NB4 (cell line): ENCODE measurements around the gene TTLL13.

Source experiments
- DNase-seq: peaks from one replicate; pipeline ENCODE4 v3.0.0; 2010; ENCODE audit warnings: low read depth
- H3K4me3 ChIP-seq: one replicate; pipeline ENCODE4 v1.5.1; 2011; ENCODE audit warnings: mild to moderate bottlenecking, low read depth, low read length, moderate library complexity
- CTCF ChIP-seq: IDR thresholded peaks from one replicate; pipeline ENCODE4 v1.5.1; 2012; ENCODE audit warnings: low read depth, low read length
- MAX ChIP-seq: IDR thresholded peaks from 2 replicates; pipeline ENCODE4 v1.6.1; 2011; ENCODE audit warnings: low read depth, low read length
- MYC ChIP-seq: IDR thresholded peaks from 2 replicates; pipeline ENCODE4 v1.6.1; 2011; ENCODE audit warnings: low read depth, low read length
- POLR2A ChIP-seq: IDR thresholded peaks from 2 replicates; pipeline ENCODE4 v1.6.1; 2011; ENCODE audit warnings: mild to moderate bottlenecking; ENCODE audit not compliant: insufficient read length; ENCODE audit errors: extremely low read depth

Gene TTLL13

GRCh38 chr15:90228960-90229359 is 20.4 kb upstream of the TTLL13 start:
- TF ChIP-seq CTCF (no peak), MAX (no peak), MYC (no peak), POLR2A (no peak)

GRCh38 chr15:90230071-90230494 is 19.3 kb upstream of the TTLL13 start:
- no peak for TF ChIP-seq POLR2A
- no peak for TF ChIP-seq CTCF
- TF ChIP-seq MAX, result no peak
- TF ChIP-seq MYC, result no peak
- no peak for DNase-seq
- H3K4me3 ChIP-seq, result no peak overlapping the region

More at GRCh38 chr15:90228960-90229359, 20.4 kb upstream of the TTLL13 start:
- no peak for DNase-seq
- H3K4me3 ChIP-seq, result no peak overlapping the region

- DNase-seq, result no peak
- no peak for TF ChIP-seq MYC
- TF ChIP-seq MAX, result no peak
- no peak for TF ChIP-seq POLR2A
- no peak for TF ChIP-seq CTCF
- H3K4me3 ChIP-seq, result no peak overlapping the region
Measured at GRCh38 chr15:90230610-90231009, 18.7 kb upstream of the TTLL13 start.

- H3K4me3 ChIP-seq, result no peak overlapping the region
- TF ChIP-seq MAX (no peak), POLR2A (no peak), CTCF (no peak), MYC (no peak)
- DNase-seq, result no peak
Measured at GRCh38 chr15:90231028-90232017, 18.0 kb upstream of the TTLL13 start.

GRCh38 chr15:90232196-90232595 is 17.2 kb upstream of the TTLL13 start:
- TF ChIP-seq POLR2A, result no peak
- TF ChIP-seq MAX, result no peak
- no peak for TF ChIP-seq CTCF
- TF ChIP-seq MYC, result no peak
- no peak for DNase-seq
- peak overlapping the region; percentile 96 for H3K4me3 ChIP-seq
